ENCODE measurements around the gene COQ8B.

- no peak for TF ChIP-seq CTCF (IDR thresholded peaks at IDR 0.05)
- TF ChIP-seq POLR2AphosphoS5 (IDR thresholded peaks at IDR 0.05; ENCODE audit: insufficient read depth in 1 of 2, low read depth in 1 of 2) = no peak
These were observed 26.5 kb downstream of the COQ8B start, which contains the start of gene NUMBL for GRCh38 chr19:40690050-40690692.
